AG09309 (cell line): ENCODE data around the gene SMIM24.
A peak's percentile ranks its signal among the peaks of the same experiment; 100 is the strongest.

Experiments
- DNase-seq: peaks from one replicate; pipeline ENCODE4 v3.0.0-alpha.2; 2010; ENCODE audit warnings: low read depth
- H3K4me3 ChIP-seq: 2 replicates; pipeline ENCODE4 v1.5.1; 2011; ENCODE audit warnings: mild to moderate bottlenecking, low read depth, low read length, moderate library complexity; ENCODE audit not compliant: control insufficient read depth
- TF ChIP-seq, protein P1 (sequence below): IDR thresholded peaks from 2 replicates; pipeline ENCODE4 v1.5.1; 2011; ENCODE audit warnings: mild to moderate bottlenecking, low read depth, low read length, inconsistent platforms; ENCODE audit not compliant: insufficient read depth, control insufficient read depth; ENCODE audit errors: missing control alignments

The SMIM24 gene

DNA sequence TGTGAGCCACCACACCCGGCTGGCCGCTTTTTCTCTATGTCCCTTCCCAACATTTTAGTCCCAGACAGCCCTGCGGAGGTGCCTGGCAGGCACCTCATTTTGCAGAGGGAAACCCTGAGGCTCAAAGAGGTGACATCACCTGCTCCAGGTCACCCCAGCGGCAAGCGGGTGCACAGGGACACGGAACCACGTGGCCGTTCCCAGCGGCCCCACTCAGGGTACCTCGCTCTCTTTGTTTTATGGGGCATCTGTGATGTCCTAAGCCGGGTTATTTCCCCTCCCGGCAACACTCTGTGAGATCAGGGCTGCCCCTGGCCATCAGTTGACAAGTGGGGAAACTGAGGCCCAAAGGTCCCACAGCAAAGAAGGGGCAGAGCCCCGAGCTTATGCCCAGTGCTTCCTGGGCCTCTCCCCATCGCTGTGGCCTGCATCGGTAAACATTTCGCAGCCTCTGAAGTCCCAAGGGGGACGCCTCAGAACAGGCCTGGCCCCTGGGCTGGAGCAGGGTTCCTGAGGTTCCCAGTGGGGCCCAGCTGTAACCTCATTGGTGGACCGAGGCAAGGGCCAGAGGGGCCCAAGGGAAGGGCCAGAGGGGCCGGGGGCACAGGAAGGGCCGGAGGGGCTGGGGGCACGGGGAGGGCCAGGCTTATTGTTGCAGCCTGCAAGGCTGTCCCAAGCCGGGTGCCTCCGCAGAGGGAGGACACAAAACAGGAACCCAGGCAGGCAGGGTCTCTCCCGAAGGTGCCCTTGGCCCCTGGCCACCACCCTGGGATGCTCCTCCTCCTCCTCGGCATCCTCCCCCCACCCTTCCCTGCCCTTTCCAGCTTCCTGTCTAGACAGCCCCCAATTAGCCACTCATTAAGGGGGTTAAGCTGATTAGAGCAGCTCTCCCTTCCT lies 39.0 kb downstream of the SMIM24 start:
- TF ChIP-seq, protein P1, sequence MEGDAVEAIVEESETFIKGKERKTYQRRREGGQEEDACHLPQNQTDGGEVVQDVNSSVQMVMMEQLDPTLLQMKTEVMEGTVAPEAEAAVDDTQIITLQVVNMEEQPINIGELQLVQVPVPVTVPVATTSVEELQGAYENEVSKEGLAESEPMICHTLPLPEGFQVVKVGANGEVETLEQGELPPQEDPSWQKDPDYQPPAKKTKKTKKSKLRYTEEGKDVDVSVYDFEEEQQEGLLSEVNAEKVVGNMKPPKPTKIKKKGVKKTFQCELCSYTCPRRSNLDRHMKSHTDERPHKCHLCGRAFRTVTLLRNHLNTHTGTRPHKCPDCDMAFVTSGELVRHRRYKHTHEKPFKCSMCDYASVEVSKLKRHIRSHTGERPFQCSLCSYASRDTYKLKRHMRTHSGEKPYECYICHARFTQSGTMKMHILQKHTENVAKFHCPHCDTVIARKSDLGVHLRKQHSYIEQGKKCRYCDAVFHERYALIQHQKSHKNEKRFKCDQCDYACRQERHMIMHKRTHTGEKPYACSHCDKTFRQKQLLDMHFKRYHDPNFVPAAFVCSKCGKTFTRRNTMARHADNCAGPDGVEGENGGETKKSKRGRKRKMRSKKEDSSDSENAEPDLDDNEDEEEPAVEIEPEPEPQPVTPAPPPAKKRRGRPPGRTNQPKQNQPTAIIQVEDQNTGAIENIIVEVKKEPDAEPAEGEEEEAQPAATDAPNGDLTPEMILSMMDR, result no peak
- DNase-seq, result no peak
- no peak overlapping the region for H3K4me3 ChIP-seq

DNA sequence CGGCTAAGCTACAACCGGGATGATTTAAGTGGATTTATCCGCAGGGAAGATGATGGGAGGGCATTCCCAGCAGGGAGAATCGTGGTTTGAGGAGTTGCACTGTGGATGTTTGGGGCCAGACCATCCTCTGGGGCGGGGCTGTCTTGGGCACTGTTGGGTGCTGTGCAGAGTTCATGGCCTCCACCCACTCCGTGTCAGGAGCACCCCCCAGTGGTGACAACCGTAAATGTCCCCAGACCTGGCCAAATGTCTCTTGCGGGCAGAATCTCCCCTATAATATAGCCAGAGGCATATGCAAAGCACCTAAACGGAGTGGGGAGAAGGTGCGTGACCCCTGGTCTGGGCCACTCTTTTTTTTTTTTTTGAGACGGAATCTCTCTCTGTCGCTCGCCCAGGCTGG lies 40.2 kb downstream of the SMIM24 start:
- TF ChIP-seq, protein P1, result peak; percentile 37
- no peak for DNase-seq
- no peak overlapping the region for H3K4me3 ChIP-seq

DNA sequence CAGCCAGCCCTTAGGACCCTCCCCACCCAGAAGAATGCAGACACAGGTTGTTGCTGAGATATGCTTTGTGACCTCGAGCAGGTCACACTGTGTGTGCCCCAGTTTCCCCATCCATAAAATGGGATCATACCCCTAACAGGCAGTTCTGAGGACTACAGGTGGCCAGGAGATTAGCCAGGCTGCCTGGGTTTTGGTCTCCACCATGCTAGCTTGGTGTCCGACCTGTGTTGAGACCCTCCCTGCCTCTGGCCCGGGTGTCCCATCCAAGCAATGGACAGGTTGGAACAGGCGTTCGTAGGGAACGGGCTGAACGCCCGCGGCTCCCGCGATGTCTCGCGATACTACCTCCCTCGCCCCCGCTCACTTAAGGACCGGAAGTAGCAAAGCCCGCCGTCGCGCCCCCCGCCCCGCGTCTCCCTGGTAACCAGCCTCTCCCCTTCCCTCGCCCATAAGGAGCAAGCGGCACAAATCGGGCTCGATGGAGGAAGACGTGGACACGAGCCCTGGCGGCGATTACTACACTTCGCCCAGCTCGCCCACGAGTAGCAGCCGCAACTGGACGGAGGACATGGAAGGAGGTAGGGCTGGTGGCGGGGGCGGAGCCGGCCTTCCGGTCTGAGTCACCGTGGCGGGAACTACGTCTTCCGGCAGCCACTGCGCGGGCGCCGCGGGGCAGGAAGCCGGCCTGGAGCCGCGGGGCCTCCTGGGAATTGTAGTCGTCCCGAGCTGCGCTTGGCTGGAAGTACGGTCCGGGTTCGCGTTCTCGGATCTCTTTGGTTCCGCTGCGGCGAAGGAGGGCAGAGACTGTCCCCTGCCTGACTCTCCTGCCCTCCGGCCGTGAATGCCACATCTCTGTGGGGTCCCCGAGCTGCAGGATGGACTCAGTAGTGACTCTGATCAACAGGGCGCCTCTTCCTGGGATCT lies 45.4 kb downstream of the SMIM24 start:
- DNase-seq, result peak; percentile 67
- TF ChIP-seq, protein P1, result no peak
- peak overlapping the region; percentile 27 for H3K4me3 ChIP-seq

DNA sequence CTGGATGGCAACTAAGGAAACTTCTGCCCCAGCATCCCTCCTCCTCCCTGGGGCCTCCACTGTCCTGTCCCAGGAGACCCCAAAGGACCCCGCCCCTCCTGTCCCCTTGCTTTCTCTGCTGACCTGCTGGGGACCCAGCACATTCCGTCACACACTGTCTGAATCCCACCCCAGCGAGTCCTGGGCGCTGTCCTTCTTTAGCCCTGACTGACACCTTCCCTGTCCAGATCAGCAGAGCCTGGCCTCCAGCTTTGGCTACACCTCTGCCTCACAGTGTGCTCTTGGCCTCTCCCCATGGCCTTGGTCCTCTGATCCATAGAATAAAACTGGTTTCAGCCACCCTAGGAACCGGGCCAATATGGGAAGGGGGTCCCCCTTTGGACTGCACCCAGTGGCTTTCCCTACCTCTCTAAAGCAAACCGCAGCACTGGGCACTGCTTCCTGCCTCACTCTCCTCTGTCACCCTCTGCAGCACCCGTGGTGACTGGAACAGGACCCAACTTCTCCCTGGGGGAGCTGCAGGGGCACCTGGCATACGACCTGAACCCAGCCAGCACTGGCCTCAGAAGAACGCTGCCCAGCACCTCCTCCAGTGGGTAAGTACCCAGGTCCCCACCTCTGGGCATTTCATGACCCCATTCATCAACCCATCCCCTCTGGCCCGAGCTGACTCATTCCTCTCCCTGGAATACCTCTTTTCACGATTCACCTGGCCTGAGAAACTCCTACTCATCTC lies 46.4 kb downstream of the SMIM24 start:
- TF ChIP-seq, protein P1, result no peak
- no peak for DNase-seq
- H3K4me3 ChIP-seq, result no peak overlapping the region

DNA sequence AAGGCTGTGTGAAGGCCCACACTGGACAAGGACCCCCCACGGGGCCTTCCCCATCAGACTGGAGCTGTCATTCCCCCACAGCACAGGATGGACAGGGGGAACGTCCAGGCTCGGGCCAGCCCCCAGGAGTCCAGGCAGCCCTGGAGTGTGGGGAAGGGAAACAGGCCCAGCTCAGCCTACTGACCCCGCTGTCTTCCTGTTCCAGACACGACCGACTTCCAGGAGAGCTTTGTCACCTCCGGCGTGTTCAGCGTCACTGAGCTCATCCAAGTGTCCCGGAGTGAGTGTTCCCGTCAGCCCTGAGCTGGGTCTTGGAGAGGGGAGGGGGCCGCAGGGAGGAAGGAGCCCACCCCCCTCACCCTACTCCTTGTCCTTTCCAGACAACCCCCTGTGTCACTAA lies 47.0 kb downstream of the SMIM24 start:
- no peak overlapping the region for H3K4me3 ChIP-seq
- TF ChIP-seq, protein P1, result no peak
- no peak for DNase-seq
